ENCODE data around the gene MUC13. TPM values are rescaled to one million over a fixed set of nuclear protein-coding genes. Genes with fewer than 3 reads are reported as not detected.

Gene MUC13
- total RNA-seq, 4 donors from 2014 or later: not detected

GRCh38 chr3:124890573-124891190 lies 43.9 kb downstream of the MUC13 start:
- no peak overlapping the region for H3K4me3 ChIP-seq (ENCODE audit: low read depth, poor library complexity, severe bottlenecking)
- TF ChIP-seq POLR2A (IDR thresholded peaks at IDR 0.05) (no peak), CTCF (IDR thresholded peaks at IDR 0.05) (no peak)
- intact Hi-C loops (cut with DNase I; ENCODE audit: low total_unique reads): no loop called here
- no peak for DNase-seq (ENCODE audit: low spot score in 2 of 2)
- WGBS, 2 donors: 54 to 62% methylated on average over 5 of the region's 5 CpGs

GRCh38 chr3:124888482-124889441 lies 45.8 kb downstream of the MUC13 start:
- no peak for DNase-seq (ENCODE audit: low spot score in 2 of 2)
- no peak overlapping the region for H3K4me3 ChIP-seq (ENCODE audit: low read depth, poor library complexity, severe bottlenecking)
- intact Hi-C loops (cut with DNase I; ENCODE audit: low total_unique reads): no loop called here
- no peak for TF ChIP-seq POLR2A (IDR thresholded peaks at IDR 0.05)
- no peak for TF ChIP-seq CTCF (IDR thresholded peaks at IDR 0.05)
- WGBS, 2 donors: 60 to 67% methylated on average over 8 of the region's 8 CpGs

DNA sequence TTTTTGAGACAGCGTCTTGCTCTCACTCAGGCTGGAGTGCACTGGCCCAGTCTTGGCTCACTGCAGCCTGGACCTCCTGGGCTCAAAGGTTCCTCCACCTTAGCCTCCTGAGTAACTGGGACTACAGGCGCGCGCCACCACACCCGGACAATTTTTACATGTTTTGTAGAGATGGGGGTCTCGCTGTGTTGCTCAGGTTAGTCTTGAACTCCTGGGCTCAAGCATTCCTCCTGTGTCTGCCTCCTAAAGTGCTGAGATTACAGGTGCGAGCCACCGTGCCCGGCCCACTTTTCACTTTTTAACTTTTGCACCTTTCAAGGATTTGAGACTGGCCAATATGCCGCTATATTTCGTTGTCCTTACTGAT lies 46.6 kb downstream of the MUC13 start:
- 88% methylated on average over 11 of the region's 11 CpGs for WGBS, 2 donors
- DNase-seq (ENCODE audit: low spot score in 2 of 2): no peak
- intact Hi-C loops (cut with DNase I; ENCODE audit: low total_unique reads): no loop called here
- no peak overlapping the region for H3K4me3 ChIP-seq (ENCODE audit: low read depth, poor library complexity, severe bottlenecking)
- no peak for TF ChIP-seq CTCF (IDR thresholded peaks at IDR 0.05)
- TF ChIP-seq POLR2A (IDR thresholded peaks at IDR 0.05): no peak

GRCh38 chr3:124887177-124887931 lies 47.2 kb downstream of the MUC13 start, which contains the start of gene ITGB5:
TSS of gene ITGB5 (minus strand) at chr3:124887365. CDS start at chr3:124887000, 365 bp downstream.
- H3K4me3 ChIP-seq (ENCODE audit: low read depth, poor library complexity, severe bottlenecking): peak within 1 kb of the TSS; percentile 80
- intact Hi-C loops (cut with DNase I; ENCODE audit: low total_unique reads): no loop called here
- TF ChIP-seq POLR2A (IDR thresholded peaks at IDR 0.05): peak in 1 of 2 donors; percentile 8
- TF ChIP-seq CTCF (IDR thresholded peaks at IDR 0.05): no peak
- DNase-seq (ENCODE audit: low spot score in 2 of 2): peak; percentile 82 to 96
- 2 to 3% methylated on average over 46 to 49 of the region's 78 CpGs for WGBS, 2 donors

DNA sequence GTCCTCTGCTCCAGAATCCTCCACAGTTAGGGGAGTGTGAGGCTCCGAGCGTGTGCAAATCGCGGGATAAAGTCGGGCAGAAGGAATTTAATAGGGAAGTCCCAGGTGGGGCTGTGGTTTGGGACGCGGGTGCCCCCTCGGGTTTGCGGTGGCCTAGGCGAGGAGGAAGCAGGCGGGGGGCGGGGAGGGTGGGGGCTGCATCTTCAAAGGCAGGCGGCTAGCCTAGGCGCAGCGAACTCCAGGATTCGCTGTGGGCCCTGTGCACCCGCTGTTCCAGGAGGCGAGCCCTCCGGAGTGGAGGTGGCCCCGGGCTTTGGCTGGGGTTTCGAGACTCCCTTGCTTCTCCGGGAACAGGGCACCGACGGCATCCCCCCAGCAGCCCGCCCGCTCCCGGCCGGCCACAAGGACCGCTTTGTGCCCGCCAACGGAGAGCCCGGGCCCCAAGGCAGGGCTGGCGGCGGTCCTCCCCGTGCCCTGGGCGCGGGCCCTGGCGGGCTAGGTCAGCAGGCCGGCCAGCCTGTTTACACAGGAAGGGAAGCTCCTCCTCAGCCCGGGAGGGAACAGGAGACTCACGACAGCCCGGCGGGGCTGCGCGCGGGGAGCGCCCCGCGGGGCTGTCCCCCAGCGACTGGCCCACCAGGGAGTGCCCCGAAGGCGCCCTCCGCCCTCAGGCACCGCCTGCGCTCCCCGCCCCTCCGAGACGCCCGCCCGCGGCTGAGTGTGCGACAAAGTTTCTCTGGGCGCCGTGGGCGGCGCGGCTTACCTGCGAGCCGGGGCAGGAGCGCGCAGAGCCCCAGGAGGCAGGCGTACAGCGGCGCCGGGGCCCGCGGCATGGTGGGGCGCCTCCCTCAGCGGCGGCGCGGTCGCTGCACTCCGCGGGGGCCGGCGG lies 48.1 kb downstream of the MUC13 start:
- intact Hi-C loops (cut with DNase I; ENCODE audit: low total_unique reads): no loop called here
- peak overlapping the region; percentile 80 for H3K4me3 ChIP-seq (ENCODE audit: low read depth, poor library complexity, severe bottlenecking)
- TF ChIP-seq POLR2A (IDR thresholded peaks at IDR 0.05) (no peak), CTCF (IDR thresholded peaks at IDR 0.05) (no peak)
- WGBS, 2 donors: 0% methylated on average over 19 to 41 of the region's 87 CpGs
- peak in 1 of 2 donors; percentile 90 for DNase-seq (ENCODE audit: low spot score in 2 of 2)

Measured in lower leg skin (tissue), 4 donors.